H1 (cell line): ENCODE measurements around the gene TRIM14. TPM values are rescaled to one million over a fixed set of nuclear protein-coding genes. Genes with fewer than 3 reads are reported as not detected.

Source experiments
- CTCF ChIA-PET: fragments of 300-600 bp; sonication (Branson Sonifier 250); formaldehyde crosslinking; loops from one replicate; lab custom pipeline; 2021; ENCODE audit not compliant: partially characterized antibody; lab: Charles Lee
- POLR2A ChIA-PET: fragments of 300-600 bp; sonication (Branson Sonifier 250); formaldehyde crosslinking; loops from one replicate; lab custom pipeline; 2021; ENCODE audit warnings: inconsistent platforms; ENCODE audit not compliant: partially characterized antibody; lab: Charles Lee
- DNase-seq, 2 experiments: peaks; one replicate each; pipeline versions ENCODE4 v3.0.0 to v3.0.0-alpha.2; 2010 to 2022; ENCODE audit warnings: low spot score in 2 of 2, low read depth in 1 of 2, mixed read lengths in 1 of 2
- FAIRE-seq: peaks from 2 replicates; lab custom pipeline; 2011; peaks lifted over from hg19 to GRCh38; lab: Jason Lieb, UNC
- H2AFZ ChIP-seq: 2 replicates; pipeline ENCODE4 v1.8.1; 2012; ENCODE audit warnings: low read length, inconsistent platforms
- H2AK5ac ChIP-seq: 2 replicates; pipeline ENCODE4 v1.6.1; 2013; ENCODE audit warnings: low read depth, low read length
- H2BK120ac ChIP-seq: replicated peaks from 2 replicates; pipeline ENCODE3; 2013; ENCODE audit warnings: low read depth, low read length, inconsistent platforms
- H2BK12ac ChIP-seq: 2 replicates; pipeline ENCODE4 v1.6.1; 2013; ENCODE audit warnings: low read depth, low read length
- H2BK15ac ChIP-seq: 2 replicates; pipeline ENCODE4 v1.6.1; 2013; ENCODE audit warnings: low read length
- H2BK20ac ChIP-seq: 2 replicates; pipeline ENCODE4 v1.6.1; 2013; ENCODE audit warnings: low read length
- H2BK5ac ChIP-seq: 2 replicates; pipeline ENCODE4 v1.6.1; 2013; ENCODE audit warnings: low read depth, low read length
- H3K14ac ChIP-seq: 2 replicates; pipeline ENCODE4 v1.6.1; 2013; ENCODE audit warnings: inconsistent platforms; ENCODE audit not compliant: insufficient read length
- H3K18ac ChIP-seq: 2 replicates; pipeline ENCODE4 v1.6.1; 2013; ENCODE audit warnings: low read length; ENCODE audit errors: extremely low read depth
- H3K23ac ChIP-seq: 2 replicates; pipeline ENCODE4 v1.6.1; 2013; ENCODE audit warnings: inconsistent platforms; ENCODE audit not compliant: insufficient read length
- H3K23me2 ChIP-seq: 2 replicates; pipeline ENCODE4 v1.6.1; 2013; ENCODE audit warnings: low read depth, low read length
- H3K27ac ChIP-seq: 2 replicates; pipeline ENCODE4 v1.6.1; 2011; ENCODE audit warnings: low read depth, low read length, inconsistent platforms
- H3K27me3 ChIP-seq, 4 experiments: replicated peaks in 1 of 4; 1 replicate in 1 of 4; 2 replicates in 3 of 4; pipeline versions ENCODE4 v1.6.1 to v1.8.1; 2011 to 2013; ENCODE audit warnings: low read length in 3 of 4, mild to moderate bottlenecking in 3 of 4, inconsistent platforms in 2 of 4, mixed read lengths in 2 of 4, moderate library complexity in 1 of 4; ENCODE audit not compliant: control insufficient read depth in 3 of 4, insufficient read depth in 3 of 4; ENCODE audit errors: extremely low read depth in 1 of 4
- H3K36me3 ChIP-seq, 4 experiments: 2 replicates each; pipeline versions ENCODE4 v1.6.1 to v1.8.1; 2011 to 2013; ENCODE audit warnings: mild to moderate bottlenecking in 4 of 4, low read length in 3 of 4, moderate library complexity in 2 of 4, control low read depth in 1 of 4, inconsistent platforms in 1 of 4; ENCODE audit not compliant: insufficient read depth in 4 of 4, control insufficient read depth in 2 of 4
- H3K4ac ChIP-seq: replicated peaks from 2 replicates; pipeline ENCODE3; 2013; ENCODE audit warnings: low read length, low read depth, mixed read lengths, inconsistent platforms; ENCODE audit not compliant: insufficient read length
- H3K4me1 ChIP-seq, 4 experiments: replicated peaks in 1 of 4; 1 replicate in 1 of 4; 2 replicates in 3 of 4; pipeline versions ENCODE4 v1.6.1 to v1.8.1; 2011 to 2013; ENCODE audit warnings: low read length in 3 of 4, inconsistent platforms in 2 of 4, mixed read lengths in 1 of 4; ENCODE audit not compliant: insufficient read depth in 4 of 4, control insufficient read depth in 3 of 4
- H3K4me2 ChIP-seq, 2 experiments: 2 replicates each; pipeline versions ENCODE4 v1.6.1 to v1.8.1; 2011 to 2013; ENCODE audit warnings: low read depth in 2 of 2, low read length in 2 of 2, control low read depth in 1 of 2, inconsistent platforms in 1 of 2, mild to moderate bottlenecking in 1 of 2; ENCODE audit not compliant: insufficient read depth in 1 of 2
- H3K4me3 ChIP-seq, 4 experiments: fragments of 200-600, 300-600 bp in 1 of 4; sonication (generic), shearing (Covaris generic), sonication (Bioruptor Twin) in 1 of 4; 2 replicates each; pipeline versions ENCODE4 v1.5.1 to v1.8.1; 2011 to 2016; ENCODE audit warnings: low read length in 4 of 4, low read depth in 3 of 4, control low read depth in 2 of 4, inconsistent platforms in 2 of 4, mild to moderate bottlenecking in 2 of 4, mixed read lengths in 1 of 4, moderate library complexity in 1 of 4; ENCODE audit not compliant: insufficient read depth in 2 of 4; ENCODE audit errors: extremely low read depth in 1 of 4
- H3K56ac ChIP-seq: replicated peaks from 2 replicates; pipeline ENCODE3; 2013; ENCODE audit warnings: low read depth, mild to moderate bottlenecking, mixed read lengths, low read length, inconsistent platforms; ENCODE audit not compliant: insufficient read length
- H3K79me1 ChIP-seq: 2 replicates; pipeline ENCODE4 v1.6.1; 2013; ENCODE audit warnings: low read depth, low read length, control low read depth
- H3K79me2 ChIP-seq, 2 experiments: 2 replicates each; pipeline versions ENCODE4 v1.6.1 to v1.8.1; 2012 to 2013; ENCODE audit warnings: low read length in 2 of 2, mild to moderate bottlenecking in 2 of 2, inconsistent platforms in 1 of 2; ENCODE audit not compliant: insufficient read depth in 2 of 2, control insufficient read depth in 1 of 2
- H3K9ac ChIP-seq, 4 experiments: replicated peaks in 1 of 4; 1 replicate in 1 of 4; 2 replicates in 3 of 4; pipeline versions ENCODE4 v1.6.1 to v1.8.1; 2011 to 2013; ENCODE audit warnings: low read depth in 3 of 4, low read length in 3 of 4, control low read depth in 2 of 4, mild to moderate bottlenecking in 2 of 4, moderate library complexity in 2 of 4, inconsistent platforms in 1 of 4; ENCODE audit errors: extremely low read depth in 1 of 4
- H3K9me3 ChIP-seq, 2 experiments: 2 replicates each; pipeline versions ENCODE4 v1.6.1 to v1.8.1; 2012 to 2013; ENCODE audit warnings: mild to moderate bottlenecking in 2 of 2, moderate library complexity in 2 of 2, control low read depth in 1 of 2, inconsistent platforms in 1 of 2, low read depth in 1 of 2, low read length in 1 of 2, mixed read lengths in 1 of 2; ENCODE audit not compliant: insufficient read depth in 2 of 2
- H4K20me1 ChIP-seq, 2 experiments: replicated peaks in 1 of 2; 2 replicates each; pipeline versions ENCODE3 to v1.8.1; 2011 to 2013; ENCODE audit warnings: inconsistent platforms in 2 of 2, low read length in 2 of 2, mild to moderate bottlenecking in 1 of 2; ENCODE audit not compliant: insufficient read depth in 2 of 2, control insufficient read depth in 1 of 2
- H4K5ac ChIP-seq: 2 replicates; pipeline ENCODE4 v1.6.1; 2013; ENCODE audit warnings: low read length, low read depth, mixed read lengths, inconsistent platforms; ENCODE audit not compliant: insufficient read length
- H4K8ac ChIP-seq: 2 replicates; pipeline ENCODE4 v1.8.0; 2013; ENCODE audit warnings: mild to moderate bottlenecking, moderate library complexity, low read length, inconsistent platforms; ENCODE audit not compliant: insufficient read depth; ENCODE audit errors: extremely low read depth
- H4K91ac ChIP-seq: replicated peaks from 2 replicates; pipeline ENCODE3; 2013; ENCODE audit warnings: low read length, mixed read lengths, inconsistent platforms; ENCODE audit not compliant: insufficient read length
- RXRA ChIP-seq: IDR thresholded peaks from 2 replicates; pipeline ENCODE4 v1.6.1; 2011; ENCODE audit warnings: low read depth, mild to moderate bottlenecking, low read length, moderate library complexity; ENCODE audit not compliant: insufficient read depth
- SIN3A ChIP-seq, 2 experiments: IDR thresholded peaks in 1 of 2; conservative IDR thresholded peaks in 1 of 2; 2 replicates each; pipeline ENCODE4 v1.6.1; 2011 to 2012; ENCODE audit warnings: low read length in 2 of 2, improper control_type of control experiment in 1 of 2, low read depth in 1 of 2, mild to moderate bottlenecking in 1 of 2
- WGBS, 2 experiments: shearing (Covaris generic) in 1 of 2; methylation state at CpG; one replicate each; pipeline versions ENCODE4 v1.1.6 to v1.1.7; 2013 to 2015; ENCODE audit warnings: low lambda C conversion rate in 2 of 2, mixed read lengths in 2 of 2, inconsistent platforms in 1 of 2, low coverage in 1 of 2, missing lambda C conversion rate in 1 of 2; ENCODE audit not compliant: insufficient replicate concordance in 2 of 2, insufficient coverage in 1 of 2, insufficient read length in 1 of 2; ENCODE audit errors: extremely low coverage in 1 of 2, missing lambda C conversion rate in 1 of 2; 5-methylcytosine and 5-hydroxymethylcytosine counted together
- polyA plus RNA-seq, 7 experiments: library from polyadenylated mRNA; depleted of rRNA in 3 of 7; stranded (reverse) in 5 of 7; unstranded in 2 of 7; fragments of >200 nt in 5 of 7; fragments of 200-250 nt in 2 of 7; gene quantifications; 1 replicate in 5 of 7; 2 replicates in 1 of 7; 4 replicates in 1 of 7; pipeline versions ENCODE4 v1.2.1 to v1.2.3, GENCODE V29; 2011 to 2013; ENCODE audit warnings: missing spikeins in 2 of 7, mixed read lengths in 2 of 7
- total RNA-seq: library from RNA; stranded (reverse); fragmentation: NEBNext Ultra II Directional; extraction: Animal tissue kit (Norgen Biotek cat#: 25700); gene quantifications from 2 replicates; pipeline ENCODE4 v1.2.1, GENCODE V29; 2021

The TRIM14 gene
- total and polyA plus RNA-seq, 2 of the 8 experiments (the other 6 are each of a cell fraction or from before 2014, with no cell fraction given): 9.2 to 19.4 TPM

DNA sequence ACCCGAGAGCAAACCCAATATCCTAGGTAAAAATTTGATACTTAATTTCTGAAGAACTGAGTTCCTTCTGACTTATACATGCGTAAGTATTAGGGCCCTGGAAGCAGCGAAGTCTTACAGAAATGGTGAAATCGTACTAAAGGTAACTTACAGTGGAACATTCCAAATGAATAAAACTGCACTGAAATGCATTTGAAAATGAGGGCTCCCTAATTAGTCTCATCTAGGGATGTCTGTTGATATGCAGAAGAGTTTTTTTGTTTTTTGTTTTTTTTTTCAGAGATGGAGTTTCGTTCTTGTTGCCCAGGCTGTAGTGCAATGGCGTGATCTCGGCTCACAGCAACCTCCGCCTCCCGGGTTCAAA, 72.9 kb downstream of the TRIM14 start:
- no peak overlapping the region for H2AK5ac ChIP-seq
- no peak overlapping the region for H4K8ac ChIP-seq
- H2BK120ac ChIP-seq: no peak overlapping the region
- H3K23ac ChIP-seq: no peak overlapping the region
- H4K91ac ChIP-seq: no peak overlapping the region
- H3K27me3 ChIP-seq: no peaks in the 10 kb centered on the region; a peak in 2 of 7 replicates
- DNase-seq (no peak), FAIRE-seq (no peak)
- no peaks in the 10 kb centered on the region for H3K36me3 ChIP-seq
- no peak overlapping the region for H3K4me2 ChIP-seq
- no peak overlapping the region for H4K5ac ChIP-seq
- H3K4me1 ChIP-seq: no peaks in the 10 kb centered on the region
- H2BK5ac ChIP-seq: no peak overlapping the region
- no peak overlapping the region for H2BK15ac ChIP-seq
- no peak overlapping the region for H3K4me3 ChIP-seq
- no peak for TF ChIP-seq SIN3A (conservative IDR thresholded peaks at IDR 0.05 in 1 of 2, IDR thresholded peaks at IDR 0.05 in 1 of 2; ENCODE audit: low read depth in 1 of 2, low read length in 2 of 2)
- no peak for TF ChIP-seq RXRA
- H3K18ac ChIP-seq: no peak overlapping the region
- no peak overlapping the region for H2AFZ ChIP-seq
- H3K27ac ChIP-seq: no peak overlapping the region
- H3K4ac ChIP-seq: no peak overlapping the region
- H3K79me1 ChIP-seq: no peaks in the 10 kb centered on the region
- no peak overlapping the region for H3K14ac ChIP-seq
- ChIA-PET POLR2A (interaction anchor here (1.0 kb wide), 1 partner anchor 11 kb away, joined by 4 read pairs; the partner anchor contains the start of gene NANS), CTCF (interaction anchor here (1.0 to 4.0 kb wide), 5 partner anchors 12 to 188 kb away, joined by 3 to 25 read pairs (median 4); partner anchors contain the start of gene ANP32B)
- no peaks in the 10 kb centered on the region for H3K79me2 ChIP-seq
- H4K20me1 ChIP-seq: no peaks in the 10 kb centered on the region
- 87% methylated on average over 9 of the region's 9 CpGs; no CpG with 5 or more reads in 1 of the 2 experiments for WGBS, 2 experiments
- no peak overlapping the region for H2BK12ac ChIP-seq
- no peak overlapping the region for H3K9ac ChIP-seq
- H3K56ac ChIP-seq: no peak overlapping the region
- no peaks in the 10 kb centered on the region for H3K23me2 ChIP-seq
- no peak overlapping the region for H2BK20ac ChIP-seq
- no peaks in the 10 kb centered on the region for H3K9me3 ChIP-seq
